ENCODE measurements around the gene PGLYRP2.

Gene PGLYRP2

DNA sequence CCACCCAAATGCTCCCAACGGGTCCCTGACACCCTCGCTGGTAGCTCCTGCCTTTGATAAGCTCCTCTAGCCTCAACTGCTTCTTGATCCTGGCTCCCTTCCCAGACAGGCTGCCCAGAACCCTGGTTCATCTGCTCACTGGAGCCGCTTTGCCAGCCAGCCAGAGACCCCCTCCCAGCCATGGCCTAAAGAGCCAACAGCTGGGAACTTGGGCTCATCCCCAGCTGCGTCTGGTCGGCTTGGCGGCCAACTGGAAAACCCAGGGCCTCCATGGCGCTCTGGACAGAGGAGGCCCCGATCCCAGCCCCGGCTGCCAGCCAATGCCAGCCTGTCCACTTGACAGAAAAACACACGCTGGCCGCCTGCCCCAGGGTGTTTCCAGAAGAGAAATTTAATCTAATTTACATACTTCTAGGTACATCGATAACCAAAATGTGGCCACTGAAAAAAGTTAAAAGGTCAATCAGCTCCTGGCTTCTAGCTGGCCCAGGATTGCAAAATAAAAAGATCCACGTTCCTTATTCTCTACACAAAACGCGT, 57.5 kb downstream of the PGLYRP2 start:
- CTCF ChIA-PET: interaction anchor here (0.6 to 1.2 kb wide), 4 partner anchors 135 to 320 kb away, joined by 3 to 4 read pairs (median 3); no protein-coding TSS in a partner anchor
- no peak for TF ChIP-seq CTCF (conservative IDR thresholded peaks at IDR 0.05; ENCODE audit: low read depth)
- no peak for DNase-seq (ENCODE audit: low spot score)
- peak overlapping the region; percentile 43 for H3K27ac ChIP-seq
- POLR2A ChIA-PET (ENCODE audit: low non-redundant PET): no interaction called here

DNA sequence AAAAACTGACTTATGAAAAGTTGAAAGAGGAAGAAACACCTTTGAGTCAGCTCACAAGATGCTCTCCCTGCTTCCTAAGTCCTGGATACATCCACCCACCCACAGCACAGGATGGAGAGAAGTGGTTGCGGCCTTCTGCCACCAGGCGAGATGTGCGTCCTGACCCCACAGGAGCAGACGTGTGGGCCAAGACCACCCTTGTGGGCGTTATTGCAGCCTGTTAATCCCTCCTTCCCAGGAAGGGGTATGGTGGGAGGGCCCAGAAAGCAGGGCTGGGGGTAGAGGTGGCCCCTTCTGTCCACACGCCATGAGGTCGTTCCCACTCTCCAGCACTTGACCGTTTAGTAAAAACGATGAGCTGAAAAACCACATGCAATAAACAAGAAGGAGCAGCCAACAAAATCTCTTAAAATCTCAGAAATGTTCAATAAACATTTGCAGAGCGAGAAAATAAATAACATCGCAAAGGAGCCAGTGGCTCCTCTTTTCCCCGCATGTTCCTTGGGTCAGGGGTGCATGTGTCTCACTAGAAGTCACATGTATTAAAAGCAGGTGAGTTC, 58.1 kb downstream of the PGLYRP2 start:
- no peak for DNase-seq (ENCODE audit: low spot score)
- POLR2A ChIA-PET (ENCODE audit: low non-redundant PET): no interaction called here
- H3K27ac ChIP-seq: peak overlapping the region; percentile 43
- no peak for TF ChIP-seq CTCF (conservative IDR thresholded peaks at IDR 0.05; ENCODE audit: low read depth)
- CTCF ChIA-PET: interaction anchor here (1.0 kb wide), 1 partner anchor 136 kb away, joined by 3 read pairs; no protein-coding TSS in a partner anchor

GRCh38 chr19:15419413-15420025, 59.8 kb downstream of the PGLYRP2 start:
- peak overlapping the region; percentile 78 for H3K27ac ChIP-seq
- POLR2A ChIA-PET (ENCODE audit: low non-redundant PET): interaction anchor here (0.6 to 1.5 kb wide), 5 partner anchors 12 to 261 kb away, joined by 3 to 5 read pairs (median 4); partner anchors contain the start of gene AKAP8
- no peak for TF ChIP-seq CTCF (conservative IDR thresholded peaks at IDR 0.05; ENCODE audit: low read depth)
- CTCF ChIA-PET: interaction anchor here (0.6 to 1.7 kb wide), 16 partner anchors 11 to 944 kb away, joined by 3 to 7 read pairs (median 3); no protein-coding TSS in a partner anchor
- DNase-seq (ENCODE audit: low spot score): no peak
